Ishikawa (cell line): ENCODE results near the gene TSPEAR.

Experiments
- CEBPB ChIP-seq: IDR thresholded peaks from 2 replicates; pipeline ENCODE4 v1.6.1; 2012
- CREB1 ChIP-seq: IDR thresholded peaks from 2 replicates; pipeline ENCODE4 v1.6.1; 2012; ENCODE audit warnings: low read depth
- EGR1 ChIP-seq: IDR thresholded peaks from 2 replicates; pipeline ENCODE4 v1.6.1; 2012
- EP300 ChIP-seq: IDR thresholded peaks from 2 replicates; pipeline ENCODE4 v1.6.1; 2012; ENCODE audit warnings: borderline replicate concordance
- FOXM1 ChIP-seq: IDR thresholded peaks from 2 replicates; pipeline ENCODE4 v1.6.1; 2012; ENCODE audit warnings: low read depth, borderline replicate concordance
- NFIC ChIP-seq: IDR thresholded peaks from 2 replicates; pipeline ENCODE4 v1.6.1; 2012
- RAD21 ChIP-seq: IDR thresholded peaks from 2 replicates; pipeline ENCODE4 v1.6.1; 2012; ENCODE audit warnings: low read depth
- TAF1 ChIP-seq: IDR thresholded peaks from 2 replicates; pipeline ENCODE4 v1.6.1; 2012; ENCODE audit warnings: low read depth, mild to moderate bottlenecking
- TCF12 ChIP-seq: IDR thresholded peaks from 2 replicates; pipeline ENCODE4 v1.6.1; 2012; ENCODE audit warnings: low read depth
- TEAD4 ChIP-seq: IDR thresholded peaks from 2 replicates; pipeline ENCODE4 v1.6.1; 2012
- YY1 ChIP-seq: IDR thresholded peaks from 2 replicates; pipeline ENCODE4 v1.6.1; 2012; ENCODE audit warnings: low read depth
- ZBTB7A ChIP-seq: IDR thresholded peaks from 2 replicates; pipeline ENCODE4 v1.6.1; 2012; ENCODE audit warnings: low read depth
- TF ChIP-seq, protein P1 (sequence below): IDR thresholded peaks from 2 replicates; pipeline ENCODE4 v1.6.1; 2012
- TF ChIP-seq, protein P2 (sequence below): IDR thresholded peaks from 2 replicates; pipeline ENCODE4 v1.6.1; 2012
- TF ChIP-seq, protein P3 (sequence below): IDR thresholded peaks from 2 replicates; pipeline ENCODE4 v1.6.1; 2012; ENCODE audit warnings: low read depth, mild to moderate bottlenecking

The TSPEAR gene

DNA sequence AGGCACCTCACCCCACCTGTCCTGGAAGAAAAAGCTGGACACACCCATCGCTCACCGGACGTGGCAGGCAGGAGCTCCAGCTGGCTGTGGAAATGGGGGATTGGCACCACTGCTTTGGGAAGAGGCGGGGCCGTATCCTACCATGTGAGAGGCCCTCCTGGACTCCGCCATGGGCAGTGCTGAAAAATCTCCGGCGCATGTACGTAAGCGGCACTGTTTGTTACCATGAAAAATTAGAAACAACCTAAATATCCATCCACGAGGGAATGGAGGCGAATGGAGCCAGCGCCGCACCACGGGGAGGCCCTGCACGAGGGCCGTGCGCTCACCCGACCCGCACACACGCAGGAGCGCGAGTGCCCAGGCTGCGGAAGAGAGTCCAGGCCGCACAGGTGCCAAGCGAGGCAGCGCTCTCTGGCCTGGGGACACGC, 96.4 kb downstream of the TSPEAR start:
- TF ChIP-seq NFIC (no peak), EP300 (no peak), ZBTB7A (no peak), CEBPB (no peak), TAF1 (no peak), YY1 (no peak)
- TF ChIP-seq, protein P1, sequence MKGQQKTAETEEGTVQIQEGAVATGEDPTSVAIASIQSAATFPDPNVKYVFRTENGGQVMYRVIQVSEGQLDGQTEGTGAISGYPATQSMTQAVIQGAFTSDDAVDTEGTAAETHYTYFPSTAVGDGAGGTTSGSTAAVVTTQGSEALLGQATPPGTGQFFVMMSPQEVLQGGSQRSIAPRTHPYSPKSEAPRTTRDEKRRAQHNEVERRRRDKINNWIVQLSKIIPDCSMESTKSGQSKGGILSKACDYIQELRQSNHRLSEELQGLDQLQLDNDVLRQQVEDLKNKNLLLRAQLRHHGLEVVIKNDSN: no peak
- TF ChIP-seq, protein P2, sequence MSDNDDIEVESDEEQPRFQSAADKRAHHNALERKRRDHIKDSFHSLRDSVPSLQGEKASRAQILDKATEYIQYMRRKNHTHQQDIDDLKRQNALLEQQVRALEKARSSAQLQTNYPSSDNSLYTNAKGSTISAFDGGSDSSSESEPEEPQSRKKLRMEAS: no peak

DNA sequence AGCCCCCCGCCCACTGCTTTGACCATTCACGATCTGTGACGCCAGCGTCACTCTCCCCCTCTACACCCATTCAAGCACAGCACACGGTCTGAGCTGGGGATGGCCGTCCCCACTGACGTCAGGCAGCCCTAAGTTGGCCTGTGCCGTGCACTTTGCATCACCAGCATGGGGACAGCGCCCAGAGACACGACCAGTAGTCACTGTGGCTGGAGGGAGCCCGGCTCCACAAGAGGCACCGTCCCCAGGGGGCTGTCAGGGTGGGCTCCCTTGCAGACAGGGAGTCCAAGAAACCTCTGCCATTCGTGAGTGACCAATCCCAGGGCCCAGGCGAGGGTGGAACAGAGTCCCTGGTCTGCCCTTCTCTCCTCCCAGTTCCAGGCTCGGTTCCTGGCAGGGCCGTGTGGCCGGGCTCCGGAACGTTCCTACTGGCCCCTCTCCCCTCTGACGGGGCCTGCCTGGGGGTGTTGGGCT, 97.2 kb downstream of the TSPEAR start:
- TF ChIP-seq FOXM1: no peak
- TF ChIP-seq, protein P3, sequence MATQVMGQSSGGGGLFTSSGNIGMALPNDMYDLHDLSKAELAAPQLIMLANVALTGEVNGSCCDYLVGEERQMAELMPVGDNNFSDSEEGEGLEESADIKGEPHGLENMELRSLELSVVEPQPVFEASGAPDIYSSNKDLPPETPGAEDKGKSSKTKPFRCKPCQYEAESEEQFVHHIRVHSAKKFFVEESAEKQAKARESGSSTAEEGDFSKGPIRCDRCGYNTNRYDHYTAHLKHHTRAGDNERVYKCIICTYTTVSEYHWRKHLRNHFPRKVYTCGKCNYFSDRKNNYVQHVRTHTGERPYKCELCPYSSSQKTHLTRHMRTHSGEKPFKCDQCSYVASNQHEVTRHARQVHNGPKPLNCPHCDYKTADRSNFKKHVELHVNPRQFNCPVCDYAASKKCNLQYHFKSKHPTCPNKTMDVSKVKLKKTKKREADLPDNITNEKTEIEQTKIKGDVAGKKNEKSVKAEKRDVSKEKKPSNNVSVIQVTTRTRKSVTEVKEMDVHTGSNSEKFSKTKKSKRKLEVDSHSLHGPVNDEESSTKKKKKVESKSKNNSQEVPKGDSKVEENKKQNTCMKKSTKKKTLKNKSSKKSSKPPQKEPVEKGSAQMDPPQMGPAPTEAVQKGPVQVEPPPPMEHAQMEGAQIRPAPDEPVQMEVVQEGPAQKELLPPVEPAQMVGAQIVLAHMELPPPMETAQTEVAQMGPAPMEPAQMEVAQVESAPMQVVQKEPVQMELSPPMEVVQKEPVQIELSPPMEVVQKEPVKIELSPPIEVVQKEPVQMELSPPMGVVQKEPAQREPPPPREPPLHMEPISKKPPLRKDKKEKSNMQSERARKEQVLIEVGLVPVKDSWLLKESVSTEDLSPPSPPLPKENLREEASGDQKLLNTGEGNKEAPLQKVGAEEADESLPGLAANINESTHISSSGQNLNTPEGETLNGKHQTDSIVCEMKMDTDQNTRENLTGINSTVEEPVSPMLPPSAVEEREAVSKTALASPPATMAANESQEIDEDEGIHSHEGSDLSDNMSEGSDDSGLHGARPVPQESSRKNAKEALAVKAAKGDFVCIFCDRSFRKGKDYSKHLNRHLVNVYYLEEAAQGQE: no peak
- TF ChIP-seq TAF1: no peak
- TF ChIP-seq, protein P1: no peak
- TF ChIP-seq RAD21: no peak
- TF ChIP-seq TCF12: no peak
- TF ChIP-seq, protein P2: no peak
- no peak for TF ChIP-seq CEBPB
- no peak for TF ChIP-seq CREB1
- no peak for TF ChIP-seq NFIC
- no peak for TF ChIP-seq TEAD4
- no peak for TF ChIP-seq YY1
- TF ChIP-seq EP300: no peak
- TF ChIP-seq ZBTB7A: no peak
- TF ChIP-seq EGR1: no peak

DNA sequence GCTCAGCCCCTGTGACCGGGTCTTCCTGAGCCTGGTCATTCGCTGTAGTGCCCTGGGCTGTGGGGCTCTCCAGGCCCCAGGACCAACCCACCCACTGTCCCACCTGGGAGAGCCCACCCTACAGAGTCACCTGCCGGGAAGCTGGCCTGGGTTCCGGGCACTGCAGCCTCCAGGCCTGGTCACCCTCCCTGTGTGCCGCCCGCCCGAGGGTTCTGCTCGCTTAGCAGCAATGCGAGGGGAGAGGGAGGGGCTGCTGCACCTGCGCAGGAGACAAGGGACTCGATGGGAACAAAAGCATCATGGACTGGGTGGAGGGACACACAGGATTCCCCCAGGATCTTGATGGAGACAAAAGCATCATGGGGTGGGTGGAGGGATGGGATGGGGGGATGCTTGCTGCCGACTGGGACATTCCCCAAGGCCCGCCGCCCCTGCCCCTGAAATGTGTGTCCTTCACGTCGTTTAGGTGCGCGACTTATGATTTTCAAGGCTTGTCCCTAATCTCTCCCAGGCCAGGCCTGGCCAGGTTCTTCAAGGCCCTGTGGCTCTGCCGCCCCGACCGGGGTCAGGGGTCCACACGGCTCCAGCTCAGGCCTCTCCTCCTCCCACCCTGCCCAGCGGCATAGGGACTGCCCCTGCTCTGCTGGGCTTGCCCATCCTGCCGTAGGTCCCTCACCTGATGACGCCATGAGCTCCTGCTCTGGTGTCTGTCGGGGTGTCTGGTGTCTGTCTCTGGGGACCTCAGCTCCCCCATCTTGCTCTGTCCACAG, 97.8 kb downstream of the TSPEAR start:
- TF ChIP-seq TAF1: no peak
- TF ChIP-seq ZBTB7A: no peak
- TF ChIP-seq NFIC: no peak
- no peak for TF ChIP-seq TCF12
- TF ChIP-seq, protein P2: no peak
- no peak for TF ChIP-seq CEBPB
- TF ChIP-seq, protein P1: no peak
- no peak for TF ChIP-seq FOXM1
- TF ChIP-seq RAD21: no peak
- TF ChIP-seq TEAD4: no peak
- no peak for TF ChIP-seq YY1
- TF ChIP-seq EGR1: no peak
- TF ChIP-seq, protein P3: no peak

DNA sequence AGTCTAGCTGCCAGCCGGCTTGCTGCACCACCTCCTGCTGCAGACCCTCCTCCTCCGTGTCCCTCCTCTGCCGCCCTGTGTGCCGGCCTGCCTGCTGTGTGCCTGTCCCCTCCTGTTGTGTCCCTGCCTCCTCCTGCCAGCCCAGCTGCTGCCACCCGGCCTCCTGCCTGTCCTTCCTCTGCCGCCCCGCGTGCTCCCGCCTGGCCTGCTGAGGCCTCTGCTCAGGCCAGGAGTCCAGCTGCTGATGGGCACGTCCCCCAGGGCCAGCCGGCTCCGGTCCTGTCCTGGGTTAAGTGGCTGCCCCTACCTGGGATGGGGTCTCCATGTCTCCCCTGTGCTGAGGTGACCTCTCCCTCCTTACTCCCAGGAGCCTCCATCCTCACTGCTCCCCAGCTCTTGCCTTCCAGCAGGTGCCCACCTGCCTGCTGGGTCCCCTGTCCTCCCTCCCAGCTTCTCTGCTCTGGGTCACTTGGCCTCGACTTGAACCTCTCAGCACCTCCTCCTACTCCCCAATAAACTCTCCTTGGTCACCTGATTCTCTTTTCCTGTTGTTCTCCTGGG, 98.6 kb downstream of the TSPEAR start:
- TF ChIP-seq TCF12 (no peak), CREB1 (no peak), TAF1 (no peak), EGR1 (no peak), RAD21 (no peak), NFIC (no peak), EP300 (no peak), FOXM1 (no peak)
- TF ChIP-seq, protein P1: no peak
